Colon (tissue), 2 donors: Measurements from ENCODE around the gene UNC13A.

ENCODE experiments used
- FAIRE-seq: peaks from 2 replicates; lab custom pipeline; 2012; peaks lifted over from hg19 to GRCh38; lab: Jason Lieb, UNC
- donor health status: control.
- donor health status: control.

UNC13A gene

GRCh38 chr19:17687857-17688784 is at the start of gene UNC13A:
Gene UNC13A, minus strand, starts transcription at chr19:17688354. Its CDS starts 155 bp downstream, at chr19:17688199.
- no peak for FAIRE-seq

- FAIRE-seq, result no peak
These were observed 49.6 kb upstream of the UNC13A start for GRCh38 chr19:17737690-17738153.

- FAIRE-seq, result no peak
These were observed 47.3 kb upstream of the UNC13A start for GRCh38 chr19:17735410-17735809.

GRCh38 chr19:17734146-17734545 is 46.0 kb upstream of the UNC13A start:
- no peak for FAIRE-seq

GRCh38 chr19:17733127-17733526 is 45.0 kb upstream of the UNC13A start:
- FAIRE-seq, result no peak

- FAIRE-seq, result no peak
These were observed 39.7 kb upstream of the UNC13A start for GRCh38 chr19:17727843-17728242.

- no peak for FAIRE-seq
These were observed 39.0 kb upstream of the UNC13A start for GRCh38 chr19:17726964-17727773.

GRCh38 chr19:17726136-17726741 is 38.1 kb upstream of the UNC13A start:
- FAIRE-seq, result no peak

- FAIRE-seq, result no peak
These were observed 37.4 kb upstream of the UNC13A start for GRCh38 chr19:17725422-17726078.

GRCh38 chr19:17724655-17725054 is 36.5 kb upstream of the UNC13A start:
- no peak for FAIRE-seq

GRCh38 chr19:17722655-17723240 is 34.6 kb upstream of the UNC13A start:
- FAIRE-seq, result no peak

- no peak for FAIRE-seq
These were observed 33.7 kb upstream of the UNC13A start for GRCh38 chr19:17721821-17722220.

- no peak for FAIRE-seq
These were observed 33.0 kb upstream of the UNC13A start for GRCh38 chr19:17721111-17721628.

- no peak for FAIRE-seq
These were observed 32.3 kb upstream of the UNC13A start for GRCh38 chr19:17720440-17720839.

- no peak for FAIRE-seq
These were observed 31.7 kb upstream of the UNC13A start for GRCh38 chr19:17719730-17720400.

- no peak for FAIRE-seq
These were observed 31.0 kb upstream of the UNC13A start, which contains the start of gene MAP1S for GRCh38 chr19:17718947-17719711. Gene MAP1S, plus strand, starts transcription at chr19:17719480. Its CDS starts 23 bp downstream, at chr19:17719503.

GRCh38 chr19:17718550-17718946 is 30.4 kb upstream of the UNC13A start:
- FAIRE-seq, result no peak

- no peak for FAIRE-seq
These were observed 28.3 kb upstream of the UNC13A start for GRCh38 chr19:17716309-17716929.

GRCh38 chr19:17711851-17712250 is 23.7 kb upstream of the UNC13A start:
- FAIRE-seq, result no peak
